Endometrial microvascular endothelial cells (primary cell): ENCODE results near the gene ZNF227. TPM values are rescaled to one million over a fixed set of nuclear protein-coding genes. Genes with fewer than 3 reads are reported as not detected.

Experiments
- total RNA-seq: library from RNA; depleted of rRNA; stranded (reverse); fragments of >200 nt; gene quantifications from one replicate; pipeline ENCODE4 v1.2.3, GENCODE V29; 2015; ENCODE audit errors: inconsistent ontology term

ZNF227 gene
- total RNA-seq, 1 donor from 2014 or later = 11.8 TPM

Other genes with a start within 250 kb of the ZNF227 start
- 3.7 TPM for gene ZNF155, start 228.3 kb upstream of the ZNF227 start, total RNA-seq
- 2.0 TPM for gene ZNF230, start 209.6 kb upstream of the ZNF227 start, total RNA-seq
- 0.56 TPM for gene ZNF222, start 187.2 kb upstream of the ZNF227 start, total RNA-seq
- gene ZNF223, start 160.5 kb upstream of the ZNF227 start, total RNA-seq = 10.2 TPM
- 0.93 TPM for gene ZNF284, start 140.4 kb upstream of the ZNF227 start, total RNA-seq
- 6.5 TPM for gene ZNF224, start 118.2 kb upstream of the ZNF227 start, total RNA-seq
- 1.6 TPM for gene ZNF225, start 99.1 kb upstream of the ZNF227 start, total RNA-seq
- 4.0 TPM for gene ZNF234, start 71.0 kb upstream of the ZNF227 start, total RNA-seq
- gene ZNF226, start 47.4 kb upstream of the ZNF227 start, total RNA-seq = 26.7 TPM
- 0.09 TPM for gene ZNF233, start 47.4 kb downstream of the ZNF227 start, total RNA-seq
- gene ZNF235, start 92.5 kb downstream of the ZNF227 start, total RNA-seq = 1.4 TPM
- gene ZNF112, start 144.1 kb downstream of the ZNF227 start, total RNA-seq = 2.2 TPM
- 2.1 TPM for gene ZNF285, start 189.1 kb downstream of the ZNF227 start, total RNA-seq
- 3.9 TPM for gene ZNF229, start 235.9 kb downstream of the ZNF227 start, total RNA-seq